Transverse colon (tissue), 4 donors: ENCODE data around the gene OPRM1. TPM values are rescaled to one million over a fixed set of nuclear protein-coding genes. Genes with fewer than 3 reads are reported as not detected.

Experiments
- DNase-seq: peaks from one replicate; pipeline ENCODE4 v3.0.0-alpha.2; 2019
- H3K27ac ChIP-seq, 4 donors: fragments of 200-600 bp; sonication (generic); 2 replicates each; pipeline ENCODE4 v1.5.1; 2016 to 2018; ENCODE audit warnings: inconsistent platforms in 4 of 4
- H3K27me3 ChIP-seq: fragments of 200-600 bp; sonication (generic); 2 replicates; pipeline ENCODE4 v1.5.1; 2017; ENCODE audit warnings: inconsistent platforms
- H3K36me3 ChIP-seq, 4 donors: fragments of 200-600 bp; sonication (generic); 2 replicates each; pipeline ENCODE4 v1.5.1; 2017 to 2019; ENCODE audit warnings: inconsistent platforms in 4 of 4
- H3K4me1 ChIP-seq, 4 donors: fragments of 200-600 bp; sonication (generic); 2 replicates each; pipeline ENCODE4 v1.5.1; 2017 to 2020; ENCODE audit warnings: inconsistent platforms in 4 of 4
- H3K4me3 ChIP-seq, 4 donors: fragments of 200-600 bp; sonication (generic); 1 replicate in 1 of 4; 2 replicates in 3 of 4; pipeline versions ENCODE4 v1.5.1 to v1.6.1; 2017 to 2019; ENCODE audit warnings: inconsistent platforms in 4 of 4
- H3K9me3 ChIP-seq, 2 donors: fragments of 200-600 bp; sonication (generic); 2 replicates each; pipeline ENCODE4 v1.5.1; 2017 to 2019; ENCODE audit warnings: inconsistent platforms in 2 of 2
- CTCF ChIP-seq, 5 experiments: fragments of 200-600 bp in 3 of 5; fragments of 450-650 bp in 2 of 5; sonication (generic) in 3 of 5; IDR thresholded peaks; 1 replicate in 2 of 5; 2 replicates in 3 of 5; pipeline ENCODE4 v1.5.1; 2016 to 2017; ENCODE audit warnings: antibody characterized with exemption in 5 of 5, inconsistent platforms in 3 of 5, mild to moderate bottlenecking in 2 of 5, moderate library complexity in 1 of 5
- EP300 ChIP-seq: sonication (generic); formaldehyde crosslinking; IDR thresholded peaks from one replicate; pipeline ENCODE4 v1.6.1; 2017; ENCODE audit warnings: antibody characterized with exemption, low read depth
- POLR2A ChIP-seq: fragments of 450-650 bp; IDR thresholded peaks from one replicate; pipeline ENCODE4 v1.6.1; 2016; ENCODE audit warnings: antibody characterized with exemption, mild to moderate bottlenecking, moderate library complexity
- POLR2AphosphoS5 ChIP-seq, 3 donors: sonication (generic); formaldehyde crosslinking; IDR thresholded peaks; one replicate each; pipeline ENCODE4 v1.6.1; 2016; ENCODE audit warnings: antibody characterized with exemption in 3 of 3
- WGBS, 2 donors: methylation state at CpG; one replicate each; pipeline ENCODE4 v1.1.5; 2018; ENCODE audit warnings: low coverage in 1 of 2; 5-methylcytosine and 5-hydroxymethylcytosine counted together
- in situ Hi-C, 4 donors: fragments of 200-750 bp; cut with MboI; loops; one replicate each; pipeline versions ENCODE4 v1.15.0 to v1.15.1; 2017; ENCODE audit warnings: low sequenced_read_pairs in 3 of 4, low pct_ligation_motif_present in 1 of 4, low pct_unique_long_range_greater_than_20kb in 1 of 4
- intact Hi-C: fragments of 100-400 bp; cut with DNase I; formaldehyde crosslinking; loops from one replicate; pipeline ENCODE4 v1.15.1; 2023; ENCODE audit warnings: low total_unique reads
- total RNA-seq, 4 donors: library from RNA; depleted of rRNA; stranded (reverse); fragments of >200 nt; gene quantifications; one replicate each; pipeline ENCODE4 v1.1.0, GENCODE V29; 2016

The OPRM1 gene
- total RNA-seq, 4 donors from 2014 or later, result 0.64 TPM; not detected in 3

GRCh38 chr6:154277629-154278017, 238.6 kb downstream of the OPRM1 start:
- intact Hi-C loops (loop anchor here (10.0 kb wide), 1 partner anchor 123 kb away; no protein-coding TSS in a partner anchor), in situ Hi-C loops (loop anchor here (5.0 to 25.0 kb wide), 3 partner anchors 115 to 123 kb away; no protein-coding TSS in a partner anchor)
- Histone ChIP-seq H3K4me1 (peaks cover 0 to 9% (median 0%) of the 10 kb centered on the region in 4 donors), H3K36me3 (no peaks in the 10 kb centered on the region), H3K4me3 (no peak overlapping the region), H3K27ac (no peak overlapping the region), H3K9me3 (no peaks in the 10 kb centered on the region), H3K27me3 (no peaks in the 10 kb centered on the region)
- TF ChIP-seq POLR2A (no peak), EP300 (no peak), POLR2AphosphoS5 (IDR thresholded peaks at IDR 0.05) (no peak), CTCF (IDR thresholded peaks at IDR 0.05) (no peak)
- no peak for DNase-seq
- 55 to 69% methylated on average over 7 of the region's 7 CpGs for WGBS, 2 donors

- Histone ChIP-seq H3K36me3 (no peaks in the 10 kb centered on the region), H3K4me3 (no peak overlapping the region), H3K27ac (no peak overlapping the region), H3K4me1 (peaks cover 0 to 9% (median 0%) of the 10 kb centered on the region in 4 donors), H3K9me3 (no peaks in the 10 kb centered on the region), H3K27me3 (no peaks in the 10 kb centered on the region)
- DNase-seq, result no peak
- TF ChIP-seq CTCF (IDR thresholded peaks at IDR 0.05) (no peak), POLR2A (no peak), POLR2AphosphoS5 (IDR thresholded peaks at IDR 0.05) (no peak), EP300 (no peak)
- in situ Hi-C loops (loop anchor here in 1 of 4 donors (25.0 kb wide), 1 partner anchor 118 kb away; no protein-coding TSS in a partner anchor), intact Hi-C loops (no loop called here)
- 66 to 70% methylated on average over 2 of the region's 2 CpGs for WGBS, 2 donors
Measured at GRCh38 chr6:154280521-154280920, 241.5 kb downstream of the OPRM1 start.

- in situ Hi-C loops (loop anchor here in 1 of 4 donors (25.0 kb wide), 1 partner anchor 122 kb away; no protein-coding TSS in a partner anchor), intact Hi-C loops (no loop called here)
- Histone ChIP-seq H3K9me3 (no peaks in the 10 kb centered on the region), H3K36me3 (no peaks in the 10 kb centered on the region), H3K27ac (no peak overlapping the region), H3K4me3 (no peak overlapping the region), H3K4me1 (no peaks in the 10 kb centered on the region), H3K27me3 (no peaks in the 10 kb centered on the region)
- 87 to 100% methylated on average over 1 to 7 of the region's 7 CpGs for WGBS, 2 donors
- no peak for DNase-seq
- TF ChIP-seq POLR2A (no peak), CTCF (IDR thresholded peaks at IDR 0.05) (no peak), POLR2AphosphoS5 (IDR thresholded peaks at IDR 0.05) (no peak), EP300 (no peak)
Measured at GRCh38 chr6:154284313-154284853, 245.3 kb downstream of the OPRM1 start.

GRCh38 chr6:154285826-154286225, 246.8 kb downstream of the OPRM1 start:
- H3K36me3 ChIP-seq, result no peaks in the 10 kb centered on the region
- DNase-seq, result no peak
- H3K9me3 ChIP-seq, result no peaks in the 10 kb centered on the region
- WGBS, 2 donors, result 68 to 75% methylated on average over 1 of the region's 1 CpG
- intact Hi-C loops (no loop called here), in situ Hi-C loops (loop anchor here in 1 of 4 donors (25.0 kb wide), 1 partner anchor 124 kb away; no protein-coding TSS in a partner anchor)
- H3K4me1 ChIP-seq, result no peaks in the 10 kb centered on the region
- H3K4me3 ChIP-seq, result no peak overlapping the region
- no peak for TF ChIP-seq POLR2A
- TF ChIP-seq POLR2AphosphoS5 (IDR thresholded peaks at IDR 0.05), result no peak
- no peak for TF ChIP-seq CTCF (IDR thresholded peaks at IDR 0.05)
- TF ChIP-seq EP300, result no peak
- H3K27me3 ChIP-seq, result no peaks in the 10 kb centered on the region
- no peak overlapping the region for H3K27ac ChIP-seq
